GM12801 (cell line): Measurements from ENCODE around the gene ZBTB9.

ENCODE experiments used
- TF ChIP-seq, protein P1 (sequence below): IDR thresholded peaks from one replicate; pipeline ENCODE4 v1.5.1; 2011; ENCODE audit warnings: control low read depth; ENCODE audit not compliant: insufficient read length; ENCODE audit errors: extremely low read depth

ZBTB9 gene, protein sequence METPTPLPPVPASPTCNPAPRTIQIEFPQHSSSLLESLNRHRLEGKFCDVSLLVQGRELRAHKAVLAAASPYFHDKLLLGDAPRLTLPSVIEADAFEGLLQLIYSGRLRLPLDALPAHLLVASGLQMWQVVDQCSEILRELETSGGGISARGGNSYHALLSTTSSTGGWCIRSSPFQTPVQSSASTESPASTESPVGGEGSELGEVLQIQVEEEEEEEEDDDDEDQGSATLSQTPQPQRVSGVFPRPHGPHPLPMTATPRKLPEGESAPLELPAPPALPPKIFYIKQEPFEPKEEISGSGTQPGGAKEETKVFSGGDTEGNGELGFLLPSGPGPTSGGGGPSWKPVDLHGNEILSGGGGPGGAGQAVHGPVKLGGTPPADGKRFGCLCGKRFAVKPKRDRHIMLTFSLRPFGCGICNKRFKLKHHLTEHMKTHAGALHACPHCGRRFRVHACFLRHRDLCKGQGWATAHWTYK

DNA sequence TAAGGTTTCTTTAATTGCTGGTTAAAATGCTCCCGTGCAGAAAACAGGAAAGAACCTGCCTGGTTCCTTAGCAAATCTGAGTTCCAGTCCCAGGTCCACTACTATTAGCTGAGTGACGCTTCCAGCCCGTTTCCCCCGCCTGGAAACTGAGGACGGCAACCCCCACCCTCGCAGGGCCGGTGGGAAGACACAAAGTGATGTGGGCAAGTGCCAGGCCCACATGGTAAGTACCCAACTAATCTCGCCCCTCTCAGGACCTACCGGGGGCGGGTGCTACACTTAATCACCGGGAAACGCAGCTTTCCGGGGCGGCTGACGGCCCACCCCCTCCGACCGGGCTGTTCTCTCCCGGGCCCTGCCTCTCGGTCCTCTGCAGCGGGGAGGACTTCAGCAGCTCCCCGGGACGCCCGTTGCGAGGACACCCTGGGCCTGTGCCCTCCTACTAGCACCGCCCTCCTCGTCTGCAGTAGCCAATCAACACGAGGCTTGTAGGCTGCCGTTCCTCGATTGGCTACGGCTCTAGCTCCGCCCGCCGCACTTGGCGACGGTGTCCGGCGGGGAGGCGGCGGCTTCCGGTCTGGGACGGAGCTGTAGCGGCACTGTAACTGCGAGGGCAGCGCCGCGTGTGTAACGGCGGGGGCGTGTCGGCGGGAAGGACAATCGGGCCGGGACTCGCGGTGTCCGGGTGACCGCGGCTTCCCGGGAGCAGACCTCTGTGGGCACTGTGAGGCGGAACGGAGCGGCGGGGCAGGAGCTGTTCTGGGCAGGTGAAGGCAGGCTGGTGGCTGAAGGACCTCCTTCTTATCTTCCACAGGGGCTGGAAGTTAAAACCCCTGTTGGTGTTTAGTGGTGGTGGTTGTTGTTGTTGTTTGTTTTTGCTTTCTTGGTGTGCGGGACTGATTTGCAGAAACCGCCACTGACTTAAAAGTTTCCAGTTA lies at the start of gene ZBTB9:
ZBTB9 (plus strand) TSS at position 568 of the 938 bp plus-strand sequence. CDS start 525 bp downstream, outside the sequence.
- TF ChIP-seq, protein P1, sequence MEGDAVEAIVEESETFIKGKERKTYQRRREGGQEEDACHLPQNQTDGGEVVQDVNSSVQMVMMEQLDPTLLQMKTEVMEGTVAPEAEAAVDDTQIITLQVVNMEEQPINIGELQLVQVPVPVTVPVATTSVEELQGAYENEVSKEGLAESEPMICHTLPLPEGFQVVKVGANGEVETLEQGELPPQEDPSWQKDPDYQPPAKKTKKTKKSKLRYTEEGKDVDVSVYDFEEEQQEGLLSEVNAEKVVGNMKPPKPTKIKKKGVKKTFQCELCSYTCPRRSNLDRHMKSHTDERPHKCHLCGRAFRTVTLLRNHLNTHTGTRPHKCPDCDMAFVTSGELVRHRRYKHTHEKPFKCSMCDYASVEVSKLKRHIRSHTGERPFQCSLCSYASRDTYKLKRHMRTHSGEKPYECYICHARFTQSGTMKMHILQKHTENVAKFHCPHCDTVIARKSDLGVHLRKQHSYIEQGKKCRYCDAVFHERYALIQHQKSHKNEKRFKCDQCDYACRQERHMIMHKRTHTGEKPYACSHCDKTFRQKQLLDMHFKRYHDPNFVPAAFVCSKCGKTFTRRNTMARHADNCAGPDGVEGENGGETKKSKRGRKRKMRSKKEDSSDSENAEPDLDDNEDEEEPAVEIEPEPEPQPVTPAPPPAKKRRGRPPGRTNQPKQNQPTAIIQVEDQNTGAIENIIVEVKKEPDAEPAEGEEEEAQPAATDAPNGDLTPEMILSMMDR: no peak

DNA sequence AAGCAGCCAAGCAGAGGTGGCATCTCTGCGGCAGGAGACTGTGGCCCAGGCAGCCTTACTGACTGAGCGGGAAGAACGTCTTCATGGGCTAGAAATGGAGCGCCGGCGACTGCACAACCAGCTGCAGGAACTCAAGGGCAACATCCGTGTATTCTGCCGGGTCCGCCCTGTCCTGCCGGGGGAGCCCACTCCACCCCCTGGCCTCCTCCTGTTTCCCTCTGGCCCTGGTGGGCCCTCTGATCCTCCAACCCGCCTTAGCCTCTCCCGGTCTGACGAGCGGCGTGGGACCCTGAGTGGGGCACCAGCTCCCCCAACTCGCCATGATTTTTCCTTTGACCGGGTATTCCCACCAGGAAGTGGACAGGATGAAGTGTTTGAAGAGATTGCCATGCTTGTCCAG lies 49.5 kb upstream of the ZBTB9 start:
- TF ChIP-seq, protein P1: no peak

DNA sequence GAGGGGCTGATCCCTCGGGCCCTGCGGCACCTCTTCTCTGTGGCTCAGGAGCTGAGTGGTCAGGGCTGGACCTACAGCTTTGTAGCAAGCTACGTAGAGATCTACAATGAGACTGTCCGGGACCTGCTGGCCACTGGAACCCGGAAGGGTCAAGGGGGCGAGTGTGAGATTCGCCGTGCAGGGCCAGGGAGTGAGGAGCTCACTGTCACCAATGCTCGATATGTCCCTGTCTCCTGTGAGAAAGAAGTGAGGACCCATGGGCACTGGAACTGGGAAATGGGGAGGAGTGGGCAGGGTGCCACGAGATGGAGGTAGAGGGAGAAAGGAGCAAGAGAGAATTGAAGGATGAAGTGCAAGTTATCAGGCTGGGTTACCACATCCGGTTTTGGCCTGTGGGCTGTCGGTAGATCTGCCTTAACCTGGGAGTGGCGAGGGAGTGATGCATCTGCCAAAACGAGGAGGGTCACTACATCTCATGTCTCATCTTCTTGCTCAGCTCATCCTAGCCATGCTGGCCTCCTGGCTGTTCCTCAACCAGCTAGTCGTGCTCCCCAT lies 48.9 kb upstream of the ZBTB9 start:
- TF ChIP-seq, protein P1: no peak

DNA sequence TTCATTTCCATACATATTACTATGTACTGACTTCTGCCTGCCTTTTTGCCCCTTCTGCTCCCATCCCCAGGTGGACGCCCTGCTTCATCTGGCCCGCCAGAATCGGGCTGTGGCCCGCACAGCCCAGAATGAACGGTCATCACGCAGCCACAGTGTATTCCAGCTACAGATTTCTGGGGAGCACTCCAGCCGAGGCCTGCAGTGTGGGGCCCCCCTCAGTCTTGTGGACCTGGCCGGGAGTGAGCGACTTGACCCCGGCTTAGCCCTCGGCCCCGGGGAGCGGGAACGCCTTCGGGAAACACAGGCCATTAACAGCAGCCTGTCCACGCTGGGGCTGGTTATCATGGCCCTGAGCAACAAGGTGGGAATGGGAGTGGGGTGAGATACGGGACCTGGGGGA lies 48.2 kb upstream of the ZBTB9 start:
- TF ChIP-seq, protein P1: no peak

DNA sequence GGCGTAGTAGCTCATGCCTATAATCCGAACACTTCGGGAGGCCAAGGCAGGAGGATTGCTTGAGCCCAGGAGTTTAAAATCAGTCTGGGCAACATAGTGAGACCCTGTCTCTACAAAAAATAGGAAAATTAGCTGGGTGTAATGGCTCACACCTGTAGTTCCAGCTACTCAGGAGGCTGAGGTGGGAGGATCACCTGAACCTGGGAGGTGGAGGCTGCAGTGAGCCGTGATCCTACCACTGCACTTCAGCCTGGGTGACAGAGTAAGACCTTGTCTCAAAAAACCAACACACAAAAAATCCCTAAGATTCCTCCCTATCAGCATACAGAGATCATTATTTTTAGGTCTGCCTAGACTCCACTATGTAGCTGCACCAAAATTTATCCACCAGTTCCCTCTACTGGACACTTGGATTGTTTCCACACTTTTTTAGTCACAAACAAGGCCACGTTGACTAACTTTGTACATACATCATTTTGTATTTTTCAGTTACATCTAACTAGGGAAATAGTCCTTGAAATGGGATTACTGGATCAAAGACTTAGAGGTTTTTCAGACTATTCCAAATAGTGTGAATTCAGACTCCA lies 47.2 kb upstream of the ZBTB9 start:
- TF ChIP-seq, protein P1: no peak

DNA sequence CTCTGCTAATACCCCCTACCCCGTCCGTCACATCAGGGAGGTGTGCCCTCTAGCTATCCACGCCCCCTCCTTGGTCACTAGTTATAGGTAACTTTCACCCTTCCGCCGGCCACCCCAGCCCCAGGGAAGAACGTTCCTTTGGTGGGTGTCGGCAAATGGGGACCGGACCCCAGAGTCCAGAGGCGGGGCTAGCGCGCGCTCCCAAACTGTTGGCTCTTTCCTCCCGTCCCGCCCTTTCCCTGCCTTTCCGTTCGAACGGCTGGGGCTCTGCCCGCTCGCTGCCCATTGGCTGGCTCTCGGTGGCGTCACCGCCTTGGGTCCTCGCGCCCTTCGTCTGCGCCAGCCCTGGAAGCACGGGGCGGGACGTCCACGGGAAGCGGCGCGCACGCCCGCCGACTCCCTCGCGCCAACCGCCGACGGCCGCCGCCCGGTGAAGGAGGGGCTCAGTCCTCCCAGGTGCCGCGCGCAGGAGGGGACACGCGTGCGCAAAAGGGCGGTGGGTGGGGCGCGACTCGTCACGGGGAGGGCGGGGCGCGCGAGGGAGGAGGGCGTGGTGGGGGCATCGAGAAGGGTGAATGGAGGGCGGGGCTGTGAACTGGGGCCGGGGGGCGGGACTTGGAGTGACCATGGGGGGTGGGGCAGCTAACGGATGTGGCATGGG lies 44.2 kb upstream of the ZBTB9 start:
- TF ChIP-seq, protein P1: no peak
